GM12878 (cell line): ENCODE results near the gene SPHKAP. TPM values are rescaled to one million over a fixed set of nuclear protein-coding genes. Genes with fewer than 3 reads are reported as not detected.

Experiments
- ATAC-seq: fragments of 200-7000 bp; cut with Tn5 transposase; 3 replicates; pipeline ENCODE4 v1.9.1; 2020; ENCODE audit warnings: mild to moderate bottlenecking, moderate library complexity
- BruUV-seq: library from RNA; stranded (reverse); fragments of 400-500 nt; replicated peaks from 2 replicates; lab custom pipeline; 2021; lab: Mats Ljungman, UMichigan
- CTCF ChIA-PET: fragments of 300-600 bp; sonication (Branson Sonifier 250); formaldehyde crosslinking; extraction: SDS; loops from one replicate; lab custom pipeline; 2021; ENCODE audit warnings: inconsistent platforms; lab: Yijun Ruan, JAX
- POLR2A ChIA-PET: fragments of 350-600 bp; formaldehyde crosslinking; extraction: SDS; loops from one replicate; lab custom pipeline; 2021; ENCODE audit warnings: inconsistent platforms; lab: Charles Lee
- RAD21 ChIA-PET: fragments of 300-600 bp; sonication (Branson Sonifier 250); formaldehyde crosslinking; loops from one replicate; lab custom pipeline; 2023; ENCODE audit warnings: antibody characterized with exemption; ENCODE audit not compliant: unreplicated experiment; lab: Charles Lee
- SMC1A ChIA-PET: fragments of 300-600 bp; sonication (Branson Sonifier 250); formaldehyde crosslinking; loops from one replicate; lab custom pipeline; 2023; ENCODE audit not compliant: unreplicated experiment, uncharacterized antibody; lab: Charles Lee
- DNase-seq: peaks from one replicate; pipeline ENCODE4 v3.0.0-alpha.2; 2011; ENCODE audit warnings: low read depth, low spot score
- FAIRE-seq: peaks from 3 replicates; lab custom pipeline; 2011; peaks lifted over from hg19 to GRCh38; lab: Jason Lieb, UNC
- H2AFZ ChIP-seq: 2 replicates; pipeline ENCODE4 v1.6.0; 2011; ENCODE audit warnings: low read depth, low read length, control low read depth; ENCODE audit not compliant: control insufficient read depth
- H3K27ac ChIP-seq: 2 replicates; pipeline ENCODE4 v1.5.1; 2011; ENCODE audit warnings: control low read depth; ENCODE audit not compliant: control insufficient read depth, insufficient read depth
- H3K27me3 ChIP-seq, 2 experiments: replicated peaks in 1 of 2; 2 replicates each; pipeline versions ENCODE4 v1.6.0 to v1.6.1; 2011; ENCODE audit warnings: low read length in 1 of 2; ENCODE audit not compliant: control insufficient read depth in 2 of 2, insufficient read depth in 2 of 2
- H3K36me3 ChIP-seq, 2 experiments: 2 replicates each; pipeline ENCODE4 v1.5.1; 2011; ENCODE audit warnings: low read length in 1 of 2; ENCODE audit not compliant: control insufficient read depth in 2 of 2, insufficient read depth in 2 of 2
- H3K4me1 ChIP-seq: 2 replicates; pipeline ENCODE4 v1.6.1; 2011; ENCODE audit warnings: mild to moderate bottlenecking, low read length, moderate library complexity, mixed read lengths; ENCODE audit not compliant: control insufficient read depth, insufficient read depth
- H3K4me2 ChIP-seq: 2 replicates; pipeline ENCODE4 v1.6.0; 2011; ENCODE audit warnings: control low read depth; ENCODE audit not compliant: control insufficient read depth, insufficient read depth
- H3K4me3 ChIP-seq: fragments of 200-600 bp; sonication (generic); 2 replicates; pipeline ENCODE4 v1.5.1; 2016
- H3K79me2 ChIP-seq: 2 replicates; pipeline ENCODE4 v1.6.0; 2011; ENCODE audit warnings: low read length; ENCODE audit not compliant: control insufficient read depth, insufficient read depth
- H3K9ac ChIP-seq: 2 replicates; pipeline ENCODE4 v1.8.0; 2011; ENCODE audit warnings: low read length, control low read depth, mixed read lengths; ENCODE audit not compliant: control insufficient read depth, insufficient read depth
- H3K9me3 ChIP-seq: replicated peaks from 3 replicates; pipeline ENCODE4 v1.5.1; 2011; ENCODE audit warnings: mild to moderate bottlenecking, low read length; ENCODE audit not compliant: control insufficient read depth, insufficient read depth
- H4K20me1 ChIP-seq: 2 replicates; pipeline ENCODE4 v1.6.0; 2011; ENCODE audit not compliant: control insufficient read depth, insufficient read depth
- CHD4 ChIP-seq: fragments of 200-600 bp; sonication (generic); IDR thresholded peaks from 2 replicates; pipeline ENCODE4 v1.6.1; 2016; ENCODE audit warnings: mild to moderate bottlenecking
- EGR1 ChIP-seq, 2 experiments: IDR thresholded peaks; 1 replicate in 1 of 2; 2 replicates in 1 of 2; pipeline ENCODE4 v1.6.1; 2011 to 2012; ENCODE audit warnings: low read depth in 2 of 2, low read length in 2 of 2, borderline replicate concordance in 1 of 2, mild to moderate bottlenecking in 1 of 2, moderate library complexity in 1 of 2
- KDM1A ChIP-seq: fragments of 200-600 bp; sonication (generic); IDR thresholded peaks from 2 replicates; pipeline ENCODE4 v1.6.1; 2016; ENCODE audit warnings: borderline replicate concordance
- RAD21 ChIP-seq: IDR thresholded peaks from 2 replicates; pipeline ENCODE4 v1.6.1; 2011; ENCODE audit warnings: mild to moderate bottlenecking, low read depth, low read length, moderate library complexity; ENCODE audit not compliant: insufficient read depth
- ZBED1 ChIP-seq: IDR thresholded peaks from 2 replicates; pipeline ENCODE4 v1.6.1; 2016; ENCODE audit warnings: borderline replicate concordance
- ZNF274 ChIP-seq: IDR thresholded peaks from one replicate; pipeline ENCODE4 v1.8.0; 2011; ENCODE audit not compliant: insufficient read length, insufficient read depth
- ZNF687 ChIP-seq: fragments of 450-650 bp; IDR thresholded peaks from 2 replicates; pipeline ENCODE4 v1.6.1; 2017; ENCODE audit warnings: mild to moderate bottlenecking, moderate library complexity
- WGBS: methylation state at CpG from one replicate; pipeline ENCODE4 v1.1.6; 2016; ENCODE audit warnings: low lambda C conversion rate; ENCODE audit not compliant: insufficient replicate concordance, insufficient coverage; ENCODE audit errors: missing lambda C conversion rate; 5-methylcytosine and 5-hydroxymethylcytosine counted together
- in situ Hi-C: fragments of 300-500 bp; cut with MboI; formaldehyde crosslinking; loops from 9 replicates; pipeline ENCODE4 v1.14.3; 2018; ENCODE audit warnings: mixed read lengths
- intact Hi-C: fragments of 100-400 bp; cut with micrococcal nuclease; formaldehyde crosslinking; loops from one replicate; pipeline ENCODE4 v1.14.2; 2022; ENCODE audit not compliant: unreplicated experiment
- polyA plus RNA-seq, 11 experiments: library from polyadenylated mRNA; depleted of rRNA in 4 of 11; unstranded in 6 of 11; stranded (reverse) in 5 of 11; fragments of >200 nt; fragmentation: Nextera tagmentation in 4 of 11; fragmentation: Illumina TruSeq in 1 of 11; extraction: Ambion mirVana in 4 of 11; extraction: Trizol in 1 of 11; gene quantifications; 1 replicate in 1 of 11; 2 replicates in 10 of 11; pipeline versions ENCODE4 v1.2.1 to v1.2.3, GENCODE V29; 2011 to 2016; ENCODE audit warnings: inconsistent platforms in 2 of 11, missing spikeins in 2 of 11, low read depth in 1 of 11
- total RNA-seq, 4 experiments: library from RNA; depleted of rRNA in 3 of 4; stranded (reverse); fragments of >200 nt in 3 of 4; fragmentation: Illumina TruSeq in 1 of 4; extraction: Trizol in 1 of 4; gene quantifications; 2 replicates each; pipeline versions ENCODE4 v1.2.1 to v1.2.3, GENCODE V29; 2013 to 2021

Gene SPHKAP
- total and polyA plus RNA-seq, 10 of the 15 experiments (the other 5 are each of a cell fraction or from before 2014, with no cell fraction given): 0.03 TPM; not detected in 9

GRCh38 chr2:228094377-228094921 is 87.0 kb downstream of the SPHKAP start:
- no peak overlapping the region for H3K4me2 ChIP-seq
- no peaks in the 10 kb centered on the region for H3K4me1 ChIP-seq
- H3K9ac ChIP-seq: no peak overlapping the region
- WGBS: 33% methylated on average over 6 of the region's 6 CpGs
- BruUV-seq: no TSS peak
- no peak for DNase-seq
- SMC1A ChIA-PET: interaction anchor here (1.4 kb wide), 1 partner anchor 9 kb away, joined by 4 read pairs; no protein-coding TSS in a partner anchor
- no peak for TF ChIP-seq ZNF274
- TF ChIP-seq RAD21: no peak
- TF ChIP-seq KDM1A: no peak
- no peak for TF ChIP-seq ZNF687
- TF ChIP-seq EGR1 (IDR thresholded peaks at IDR 0.05; ENCODE audit: borderline replicate concordance in 1 of 2, low read depth in 2 of 2, low read length in 2 of 2): no peak
- no peak for TF ChIP-seq CHD4
- TF ChIP-seq ZBED1: no peak
- TF ChIP-seq, all 136 proteins: peak for 0
- Histone ChIP-seq H3K4me3 (no peak overlapping the region), H3K79me2 (no peaks in the 10 kb centered on the region), H2AFZ (no peak overlapping the region), H3K27ac (no peak overlapping the region), H3K36me3 (no peaks in the 10 kb centered on the region), H4K20me1 (no peaks in the 10 kb centered on the region), H3K27me3 (no peaks in the 10 kb centered on the region), H3K9me3 (no peaks in the 10 kb centered on the region; the same call in 2 of the 3 replicates)
- CTCF ChIA-PET: no interaction called here
- intact Hi-C loops (no loop called here), in situ Hi-C loops (no loop called here)
- POLR2A ChIA-PET: no interaction called here
- FAIRE-seq: no peak
- ATAC-seq: no peak
- RAD21 ChIA-PET: no interaction called here
